GM12878 (cell line): ENCODE data around the gene PRKN. TPM values are rescaled to one million over a fixed set of nuclear protein-coding genes. Genes with fewer than 3 reads are reported as not detected.
A peak's percentile ranks its signal among the peaks of the same experiment; 100 is the strongest.

ENCODE experiments used
- BCL3 ChIP-seq: IDR thresholded peaks from 2 replicates; pipeline ENCODE4 v1.6.1; 2011; ENCODE audit warnings: borderline replicate concordance, low read depth, mild to moderate bottlenecking, moderate library complexity, low read length; ENCODE audit not compliant: insufficient read depth, poor library complexity, severe bottlenecking
- BHLHE40 ChIP-seq, 2 experiments: fragments of 450-650 bp in 1 of 2; IDR thresholded peaks; 2 replicates each; pipeline ENCODE4 v1.6.1; 2011 to 2017; ENCODE audit warnings: low read depth in 2 of 2, borderline replicate concordance in 1 of 2, improper control_type of control experiment in 1 of 2, low read length in 1 of 2, mild to moderate bottlenecking in 1 of 2
- CREB1 ChIP-seq: IDR thresholded peaks from 2 replicates; pipeline ENCODE4 v1.6.1; 2012; ENCODE audit warnings: low read depth, mild to moderate bottlenecking, inconsistent platforms
- ETV6 ChIP-seq, 2 experiments: fragments of 450-650 bp in 1 of 2; IDR thresholded peaks in 1 of 2; conservative IDR thresholded peaks in 1 of 2; 2 replicates each; pipeline ENCODE4 v1.6.1; 2014; ENCODE audit warnings: antibody characterized with exemption in 1 of 2, borderline replicate concordance in 1 of 2, low read depth in 1 of 2, mild to moderate bottlenecking in 1 of 2, moderate library complexity in 1 of 2
- FOS ChIP-seq: IDR thresholded peaks from 3 replicates; pipeline ENCODE4 v1.6.1; 2011; ENCODE audit warnings: borderline replicate concordance; ENCODE audit not compliant: insufficient read length; ENCODE audit errors: extremely low read depth
- HCFC1 ChIP-seq: fragments of 150-350 bp; IDR thresholded peaks from 2 replicates; pipeline ENCODE4 v1.6.1; 2014; ENCODE audit warnings: low read length
- JUNB ChIP-seq: IDR thresholded peaks from 2 replicates; pipeline ENCODE4 v1.6.1; 2016; ENCODE audit warnings: antibody characterized with exemption, mild to moderate bottlenecking
- MEF2B ChIP-seq: fragments of 450-650 bp; IDR thresholded peaks from 2 replicates; pipeline ENCODE4 v1.6.1; 2018; ENCODE audit warnings: mild to moderate bottlenecking, moderate library complexity; ENCODE audit not compliant: partially characterized antibody, poor library complexity, severe bottlenecking
- NFXL1 ChIP-seq: fragments of 450-650 bp; IDR thresholded peaks from 2 replicates; pipeline ENCODE4 v1.6.1; 2017; ENCODE audit warnings: antibody characterized with exemption, mild to moderate bottlenecking, borderline replicate concordance
- PAX8 ChIP-seq: fragments of 450-650 bp; IDR thresholded peaks from 2 replicates; pipeline ENCODE4 v1.6.1; 2017; ENCODE audit warnings: mild to moderate bottlenecking, moderate library complexity
- SIN3A ChIP-seq: IDR thresholded peaks from 2 replicates; pipeline ENCODE4 v1.6.1; 2012; ENCODE audit warnings: low read depth, low read length, improper control_type of control experiment
- SMARCA5 ChIP-seq: fragments of 450-650 bp; IDR thresholded peaks from 2 replicates; pipeline ENCODE4 v1.6.1; 2017; ENCODE audit warnings: mild to moderate bottlenecking
- TBL1XR1 ChIP-seq: IDR thresholded peaks from 2 replicates; pipeline ENCODE4 v1.6.1; 2012; ENCODE audit warnings: low read depth, low read length, improper control_type of control experiment
- TCF12 ChIP-seq: IDR thresholded peaks from 2 replicates; pipeline ENCODE4 v1.6.1; 2011; ENCODE audit warnings: low read depth, mild to moderate bottlenecking, low read length
- TCF3 ChIP-seq: IDR thresholded peaks from 2 replicates; pipeline ENCODE4 v1.6.1; 2012; ENCODE audit warnings: low read depth, mild to moderate bottlenecking, low read length, borderline replicate concordance; ENCODE audit not compliant: insufficient read depth
- ZBTB4 ChIP-seq: fragments of 450-650 bp; formaldehyde crosslinking; IDR thresholded peaks from 2 replicates; pipeline ENCODE4 v1.4.0; 2022; ENCODE audit warnings: mild to moderate bottlenecking, moderate library complexity
- polyA plus RNA-seq, 11 experiments: library from polyadenylated mRNA; depleted of rRNA in 4 of 11; unstranded in 6 of 11; stranded (reverse) in 5 of 11; fragments of >200 nt; fragmentation: Nextera tagmentation in 4 of 11; fragmentation: Illumina TruSeq in 1 of 11; extraction: Ambion mirVana in 4 of 11; extraction: Trizol in 1 of 11; gene quantifications; 1 replicate in 1 of 11; 2 replicates in 10 of 11; pipeline versions ENCODE4 v1.2.1 to v1.2.3, GENCODE V29; 2011 to 2016; ENCODE audit warnings: inconsistent platforms in 2 of 11, missing spikeins in 2 of 11, low read depth in 1 of 11
- total RNA-seq, 4 experiments: library from RNA; depleted of rRNA in 3 of 4; stranded (reverse); fragments of >200 nt in 3 of 4; fragmentation: Illumina TruSeq in 1 of 4; extraction: Trizol in 1 of 4; gene quantifications; 2 replicates each; pipeline versions ENCODE4 v1.2.1 to v1.2.3, GENCODE V29; 2013 to 2021
- TF ChIP-seq, protein P1 (sequence below): IDR thresholded peaks from 2 replicates; pipeline ENCODE4 v1.6.1; 2011; ENCODE audit warnings: mild to moderate bottlenecking, low read depth, low read length, moderate library complexity; ENCODE audit not compliant: insufficient replicate concordance
- TF ChIP-seq, protein P2 (sequence below): fragments of 450-650 bp; IDR thresholded peaks from 2 replicates; pipeline ENCODE4 v1.6.1; 2017; ENCODE audit warnings: mild to moderate bottlenecking, low read depth, inconsistent platforms; ENCODE audit not compliant: poor library complexity, severe bottlenecking
- TF ChIP-seq, protein P3 (sequence below): IDR thresholded peaks from 2 replicates; pipeline ENCODE4 v1.6.1; 2011; ENCODE audit warnings: low read depth, mild to moderate bottlenecking, low read length, moderate library complexity, borderline replicate concordance; ENCODE audit errors: extremely low read depth
- TF ChIP-seq, protein P4 (sequence below): IDR thresholded peaks from 2 replicates; pipeline ENCODE4 v1.6.1; 2011; ENCODE audit warnings: borderline replicate concordance, low read depth, mild to moderate bottlenecking, moderate library complexity, mixed read lengths, low read length; ENCODE audit not compliant: insufficient read depth; ENCODE audit errors: extremely low read length

The PRKN gene
- total and polyA plus RNA-seq, 10 of the 15 experiments (the other 5 are each of a cell fraction or from before 2014, with no cell fraction given): 0.06 to 0.09 TPM; not detected in 8

DNA sequence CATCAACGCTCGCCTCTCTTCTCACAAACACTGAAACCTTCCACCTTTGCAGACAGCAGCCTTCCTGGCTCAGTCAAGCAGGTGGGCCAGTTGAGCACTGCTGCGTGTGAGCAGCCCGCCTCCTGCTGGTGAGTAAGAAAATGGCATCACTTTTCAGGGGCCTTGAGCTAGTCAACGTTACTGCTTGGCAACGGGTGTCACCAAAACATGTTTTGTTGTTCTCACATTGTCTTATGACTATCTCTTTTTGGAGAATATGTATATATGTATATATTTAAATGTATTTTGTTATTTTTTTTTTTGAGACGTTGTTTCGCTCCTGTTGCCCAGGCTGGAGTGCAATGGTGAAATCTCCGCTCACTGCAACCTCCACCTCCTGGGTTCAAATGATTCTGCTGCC, 1356.7 kb downstream of the PRKN start (continued):
- TF ChIP-seq, protein P1, sequence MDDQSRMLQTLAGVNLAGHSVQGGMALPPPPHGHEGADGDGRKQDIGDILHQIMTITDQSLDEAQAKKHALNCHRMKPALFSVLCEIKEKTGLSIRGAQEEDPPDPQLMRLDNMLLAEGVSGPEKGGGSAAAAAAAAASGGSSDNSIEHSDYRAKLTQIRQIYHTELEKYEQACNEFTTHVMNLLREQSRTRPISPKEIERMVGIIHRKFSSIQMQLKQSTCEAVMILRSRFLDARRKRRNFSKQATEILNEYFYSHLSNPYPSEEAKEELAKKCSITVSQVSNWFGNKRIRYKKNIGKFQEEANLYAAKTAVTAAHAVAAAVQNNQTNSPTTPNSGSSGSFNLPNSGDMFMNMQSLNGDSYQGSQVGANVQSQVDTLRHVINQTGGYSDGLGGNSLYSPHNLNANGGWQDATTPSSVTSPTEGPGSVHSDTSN: no peak
- TF ChIP-seq ZBTB4 (CRISPR knock-in tag): no peak
- TF ChIP-seq, protein P2, sequence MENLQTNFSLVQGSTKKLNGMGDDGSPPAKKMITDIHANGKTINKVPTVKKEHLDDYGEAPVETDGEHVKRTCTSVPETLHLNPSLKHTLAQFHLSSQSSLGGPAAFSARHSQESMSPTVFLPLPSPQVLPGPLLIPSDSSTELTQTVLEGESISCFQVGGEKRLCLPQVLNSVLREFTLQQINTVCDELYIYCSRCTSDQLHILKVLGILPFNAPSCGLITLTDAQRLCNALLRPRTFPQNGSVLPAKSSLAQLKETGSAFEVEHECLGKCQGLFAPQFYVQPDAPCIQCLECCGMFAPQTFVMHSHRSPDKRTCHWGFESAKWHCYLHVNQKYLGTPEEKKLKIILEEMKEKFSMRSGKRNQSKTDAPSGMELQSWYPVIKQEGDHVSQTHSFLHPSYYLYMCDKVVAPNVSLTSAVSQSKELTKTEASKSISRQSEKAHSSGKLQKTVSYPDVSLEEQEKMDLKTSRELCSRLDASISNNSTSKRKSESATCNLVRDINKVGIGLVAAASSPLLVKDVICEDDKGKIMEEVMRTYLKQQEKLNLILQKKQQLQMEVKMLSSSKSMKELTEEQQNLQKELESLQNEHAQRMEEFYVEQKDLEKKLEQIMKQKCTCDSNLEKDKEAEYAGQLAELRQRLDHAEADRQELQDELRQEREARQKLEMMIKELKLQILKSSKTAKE: no peak
- no peak for TF ChIP-seq SMARCA5
- TF ChIP-seq HCFC1: no peak
- TF ChIP-seq CREB1: no peak
- 0 out of 2 replicates have a peak, but pooled peaks have one; percentile 18 for TF ChIP-seq TBL1XR1
- TF ChIP-seq JUNB: no peak
- no peak for TF ChIP-seq MEF2B
- no peak for TF ChIP-seq PAX8
- 0 out of 2 replicates have a peak, but pooled peaks have one; percentile 45 for TF ChIP-seq TCF3
- 0 out of 4 replicates have a peak, but pooled peaks of 1 of the 2 experiments have one; percentile 16 for TF ChIP-seq BHLHE40 (IDR thresholded peaks at IDR 0.05; ENCODE audit: borderline replicate concordance in 1 of 2, low read depth in 2 of 2, low read length in 1 of 2)
- TF ChIP-seq FOS: no peak
- TF ChIP-seq, protein P3, sequence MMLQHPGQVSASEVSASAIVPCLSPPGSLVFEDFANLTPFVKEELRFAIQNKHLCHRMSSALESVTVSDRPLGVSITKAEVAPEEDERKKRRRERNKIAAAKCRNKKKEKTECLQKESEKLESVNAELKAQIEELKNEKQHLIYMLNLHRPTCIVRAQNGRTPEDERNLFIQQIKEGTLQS: no peak
- TF ChIP-seq, protein P4, sequence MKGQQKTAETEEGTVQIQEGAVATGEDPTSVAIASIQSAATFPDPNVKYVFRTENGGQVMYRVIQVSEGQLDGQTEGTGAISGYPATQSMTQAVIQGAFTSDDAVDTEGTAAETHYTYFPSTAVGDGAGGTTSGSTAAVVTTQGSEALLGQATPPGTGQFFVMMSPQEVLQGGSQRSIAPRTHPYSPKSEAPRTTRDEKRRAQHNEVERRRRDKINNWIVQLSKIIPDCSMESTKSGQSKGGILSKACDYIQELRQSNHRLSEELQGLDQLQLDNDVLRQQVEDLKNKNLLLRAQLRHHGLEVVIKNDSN: no peak
- no peak for TF ChIP-seq BCL3
- no peak for TF ChIP-seq NFXL1
- TF ChIP-seq TCF12: peak; percentile 32; the same call in 1 of the 2 replicates
- TF ChIP-seq SIN3A: no peak
- TF ChIP-seq ETV6 (conservative IDR thresholded peaks at IDR 0.05 in 1 of 2, IDR thresholded peaks at IDR 0.05 in 1 of 2; ENCODE audit: borderline replicate concordance in 1 of 2, low read depth in 1 of 2): no peak
